ENCODE data around the gene CD63. TPM values are rescaled to one million over a fixed set of nuclear protein-coding genes. Genes with fewer than 3 reads are reported as not detected.

Gene CD63
- total and polyA plus RNA-seq, 9 of the 15 experiments (the other 6 are each of a cell fraction or from before 2014, with no cell fraction given) = 313 to 735 (median 433) TPM

- BruUV-seq (replicated peaks) = no TSS peak
These were observed 32.7 kb downstream of the CD63 start for GRCh38 chr12:55696141-55696540.

More at GRCh38 chr12:55696141-55696540, 32.7 kb downstream of the CD63 start:
- Histone ChIP-seq H3K27me3 (ENCODE audit: control insufficient read depth in 2 of 2, insufficient read depth in 2 of 2, low read length in 2 of 2) (peaks cover 22 to 66% of the 10 kb centered on the region in 2 experiments; a peak in 4 of 5 replicates), H2AFZ (ENCODE audit: low read depth, low read length) (no peak overlapping the region), H3K4me2 (ENCODE audit: insufficient read depth, low read length) (no peak overlapping the region), H3K4me3 (no peak overlapping the region), H3K9me3 (replicated peaks; ENCODE audit: control insufficient read depth, insufficient read depth, low read depth, low read length) (no peaks in the 10 kb centered on the region), H3K9ac (ENCODE audit: insufficient read depth in 1 of 2, low read depth in 2 of 2, low read length in 2 of 2) (no peak overlapping the region), H4K20me1 (replicated peaks; ENCODE audit: control insufficient read depth, insufficient read depth, low read length) (no peaks in the 10 kb centered on the region; the same call in 1 of the 2 replicates), H3K27ac (ENCODE audit: extremely low read depth, low read depth, low read length) (no peak overlapping the region), H3K4me1 (replicated peaks in 1 of 2; ENCODE audit: control insufficient read depth in 2 of 2, insufficient read depth in 2 of 2, low read length in 2 of 2) (peaks cover 0 to 18% of the 10 kb centered on the region in 2 experiments; a peak in 2 of 5 replicates), H3K79me2 (ENCODE audit: control insufficient read depth, insufficient read depth, low read length) (no peaks in the 10 kb centered on the region), H3K9me1 (ENCODE audit: control insufficient read depth, insufficient read depth, low read length) (no peaks in the 10 kb centered on the region), H3K36me3 (ENCODE audit: control insufficient read depth, insufficient read depth, low read length) (no peaks in the 10 kb centered on the region)
- 6% methylated on average over 6 of the region's 6 CpGs for WGBS (ENCODE audit: insufficient coverage, low coverage, missing lambda C conversion rate)
- in situ Hi-C loops (cut with MboI) = no loop called here
- DNase-seq (ENCODE audit: extremely low read depth in 1 of 4, low spot score in 3 of 4) (no peak), FAIRE-seq (no peak), ATAC-seq (no peak)
- ChIA-PET CTCF (ENCODE audit: low intra/inter-chr PET ratio) (no interaction called here), POLR2A (interaction anchor here (0.9 to 2.0 kb wide), 3 partner anchors 10 to 29 kb away, joined by 3 to 9 read pairs (median 9); no protein-coding TSS in a partner anchor)
- intact Hi-C loops (cut with micrococcal nuclease) = no loop called here
- TF ChIP-seq ZNF76 (CRISPR knock-in tag; IDR thresholded peaks at IDR 0.05; ENCODE audit: borderline replicate concordance) = no peak
- TF ChIP-seq HEY1 (CRISPR knock-in tag; IDR thresholded peaks at IDR 0.05; ENCODE audit: borderline replicate concordance) = no peak
- TF ChIP-seq, protein P1, sequence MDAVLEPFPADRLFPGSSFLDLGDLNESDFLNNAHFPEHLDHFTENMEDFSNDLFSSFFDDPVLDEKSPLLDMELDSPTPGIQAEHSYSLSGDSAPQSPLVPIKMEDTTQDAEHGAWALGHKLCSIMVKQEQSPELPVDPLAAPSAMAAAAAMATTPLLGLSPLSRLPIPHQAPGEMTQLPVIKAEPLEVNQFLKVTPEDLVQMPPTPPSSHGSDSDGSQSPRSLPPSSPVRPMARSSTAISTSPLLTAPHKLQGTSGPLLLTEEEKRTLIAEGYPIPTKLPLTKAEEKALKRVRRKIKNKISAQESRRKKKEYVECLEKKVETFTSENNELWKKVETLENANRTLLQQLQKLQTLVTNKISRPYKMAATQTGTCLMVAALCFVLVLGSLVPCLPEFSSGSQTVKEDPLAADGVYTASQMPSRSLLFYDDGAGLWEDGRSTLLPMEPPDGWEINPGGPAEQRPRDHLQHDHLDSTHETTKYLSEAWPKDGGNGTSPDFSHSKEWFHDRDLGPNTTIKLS (IDR thresholded peaks at IDR 0.05; ENCODE audit: borderline replicate concordance, low read depth) = no peak
- TF ChIP-seq, protein P2, sequence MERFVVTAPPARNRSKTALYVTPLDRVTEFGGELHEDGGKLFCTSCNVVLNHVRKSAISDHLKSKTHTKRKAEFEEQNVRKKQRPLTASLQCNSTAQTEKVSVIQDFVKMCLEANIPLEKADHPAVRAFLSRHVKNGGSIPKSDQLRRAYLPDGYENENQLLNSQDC (CRISPR knock-in tag; IDR thresholded peaks at IDR 0.05) = no peak
- TF ChIP-seq IFI16 (CRISPR knock-in tag; IDR thresholded peaks at IDR 0.05) = no peak
- TF ChIP-seq ZZZ3 (IDR thresholded peaks at IDR 0.05) = no peak
- no peak for TF ChIP-seq BHLHE40 (IDR thresholded peaks at IDR 0.05; ENCODE audit: low read length)
- TF ChIP-seq EZH2 (IDR thresholded peaks at IDR 0.05; ENCODE audit: borderline replicate concordance, low read depth, low read length) = no peak
- TF ChIP-seq, protein P3, sequence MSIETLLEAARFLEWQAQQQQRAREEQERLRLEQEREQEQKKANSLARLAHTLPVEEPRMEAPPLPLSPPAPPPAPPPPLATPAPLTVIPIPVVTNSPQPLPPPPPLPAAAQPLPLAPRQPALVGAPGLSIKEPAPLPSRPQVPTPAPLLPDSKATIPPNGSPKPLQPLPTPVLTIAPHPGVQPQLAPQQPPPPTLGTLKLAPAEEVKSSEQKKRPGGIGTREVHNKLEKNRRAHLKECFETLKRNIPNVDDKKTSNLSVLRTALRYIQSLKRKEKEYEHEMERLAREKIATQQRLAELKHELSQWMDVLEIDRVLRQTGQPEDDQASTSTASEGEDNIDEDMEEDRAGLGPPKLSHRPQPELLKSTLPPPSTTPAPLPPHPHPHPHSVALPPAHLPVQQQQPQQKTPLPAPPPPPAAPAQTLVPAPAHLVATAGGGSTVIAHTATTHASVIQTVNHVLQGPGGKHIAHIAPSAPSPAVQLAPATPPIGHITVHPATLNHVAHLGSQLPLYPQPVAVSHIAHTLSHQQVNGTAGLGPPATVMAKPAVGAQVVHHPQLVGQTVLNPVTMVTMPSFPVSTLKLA (conservative IDR thresholded peaks at IDR 0.05) = no peak
- TF ChIP-seq TEAD2 (tag; IDR thresholded peaks at IDR 0.05) = no peak
- TF ChIP-seq TOE1 (IDR thresholded peaks at IDR 0.05; ENCODE audit: borderline replicate concordance) = no peak
- no peak for TF ChIP-seq TOE1 (CRISPR knock-in tag; IDR thresholded peaks at IDR 0.05; ENCODE audit: borderline replicate concordance, low read depth)
- TF ChIP-seq ZNF586 (CRISPR knock-in tag; conservative IDR thresholded peaks at IDR 0.05) = no peak
- TF ChIP-seq BRF1 (IDR thresholded peaks at IDR 0.05; ENCODE audit: borderline replicate concordance, extremely low read depth, insufficient read length) = no peak
- TF ChIP-seq, protein P4, sequence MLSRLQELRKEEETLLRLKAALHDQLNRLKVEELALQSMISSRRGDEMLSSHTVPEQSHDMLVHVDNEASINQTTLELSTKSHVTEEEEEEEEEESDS (CRISPR knock-in tag; IDR thresholded peaks at IDR 0.05) = no peak

Measured in K562 (cell line).